Measurements from ENCODE around the gene IMPA2.

IMPA2 gene

GRCh38 chr18:12009581-12010140 is 28.4 kb downstream of the IMPA2 start:
- DNase-seq, result no peak

GRCh38 chr18:12010187-12010802 is 29.0 kb downstream of the IMPA2 start:
- DNase-seq, result no peak

GRCh38 chr18:12011199-12011956 is 30.1 kb downstream of the IMPA2 start:
- no peak for DNase-seq

- no peak for DNase-seq
Observed at GRCh38 chr18:12011957-12012549, 30.7 kb downstream of the IMPA2 start.

- DNase-seq, result no peak
Observed at GRCh38 chr18:12012697-12013096, 31.4 kb downstream of the IMPA2 start.

- DNase-seq, result no peak
Observed at GRCh38 chr18:12013186-12013916, 32.0 kb downstream of the IMPA2 start.

GRCh38 chr18:12014086-12014485 is 32.8 kb downstream of the IMPA2 start:
- DNase-seq, result no peak

GRCh38 chr18:12014521-12015415 is 33.5 kb downstream of the IMPA2 start:
- DNase-seq, result no peak

- no peak for DNase-seq
Observed at GRCh38 chr18:12015416-12016062, 34.2 kb downstream of the IMPA2 start.

- no peak for DNase-seq
Observed at GRCh38 chr18:12017081-12017480, 35.8 kb downstream of the IMPA2 start.

GRCh38 chr18:12018861-12019260 is 37.6 kb downstream of the IMPA2 start:
- no peak for DNase-seq

- no peak for DNase-seq
Observed at GRCh38 chr18:12021077-12021476, 39.8 kb downstream of the IMPA2 start.

GRCh38 chr18:12021596-12021995 is 40.3 kb downstream of the IMPA2 start:
- DNase-seq, result no peak

- no peak for DNase-seq
Observed at GRCh38 chr18:12023375-12023774, 42.1 kb downstream of the IMPA2 start.

GRCh38 chr18:12026562-12026961 is 45.3 kb downstream of the IMPA2 start:
- DNase-seq, result no peak

- no peak for DNase-seq
Observed at GRCh38 chr18:12027046-12027445, 45.7 kb downstream of the IMPA2 start.

GRCh38 chr18:12027480-12027879 is 46.2 kb downstream of the IMPA2 start:
- DNase-seq, result no peak

- DNase-seq, result no peak
Observed at GRCh38 chr18:12028040-12028628, 46.8 kb downstream of the IMPA2 start.

GRCh38 chr18:12028674-12029073 is 47.4 kb downstream of the IMPA2 start:
- DNase-seq, result no peak

GRCh38 chr18:12029786-12030584 is 48.7 kb downstream of the IMPA2 start:
- DNase-seq, result no peak
